ENCODE data around the gene PRSS27.
"Not testable (repeated sequence)": the region's sequence is repeated elsewhere in the genome, so short reads cannot be mapped to it uniquely, and the experiment has no call there.

PRSS27 gene

GRCh38 chr16:2671741-2672140 lies 48.3 kb downstream of the PRSS27 start:
- no peak for DNase-seq (ENCODE audit: low spot score)

GRCh38 chr16:2671193-2671592 lies 48.8 kb downstream of the PRSS27 start:
- DNase-seq (ENCODE audit: low spot score): not testable (repeated sequence)

DNA sequence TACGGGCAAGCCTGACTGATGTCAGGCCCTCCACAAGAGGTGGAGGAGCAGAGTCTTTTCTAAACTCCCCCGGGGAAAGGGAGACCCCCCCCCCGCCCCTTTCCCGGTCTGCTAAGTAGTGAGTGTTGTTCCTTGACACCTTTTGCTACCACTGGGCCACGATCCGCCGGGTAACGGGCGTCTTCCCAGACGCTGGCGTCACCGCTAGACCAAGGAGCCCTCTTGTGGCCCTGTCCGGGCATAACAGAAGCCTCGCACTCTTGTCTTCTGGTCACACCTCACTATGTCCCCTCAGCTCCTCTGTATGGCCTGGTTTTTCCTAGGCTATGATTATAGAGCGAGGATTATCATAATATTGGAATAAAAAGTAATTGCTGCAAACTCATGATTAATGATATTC lies 50.0 kb downstream of the PRSS27 start:
- DNase-seq (ENCODE audit: low spot score): not testable (repeated sequence)

- not testable (repeated sequence) for DNase-seq (ENCODE audit: low spot score)
Measured at GRCh38 chr16:2669587-2669986, 50.4 kb downstream of the PRSS27 start.

DNA sequence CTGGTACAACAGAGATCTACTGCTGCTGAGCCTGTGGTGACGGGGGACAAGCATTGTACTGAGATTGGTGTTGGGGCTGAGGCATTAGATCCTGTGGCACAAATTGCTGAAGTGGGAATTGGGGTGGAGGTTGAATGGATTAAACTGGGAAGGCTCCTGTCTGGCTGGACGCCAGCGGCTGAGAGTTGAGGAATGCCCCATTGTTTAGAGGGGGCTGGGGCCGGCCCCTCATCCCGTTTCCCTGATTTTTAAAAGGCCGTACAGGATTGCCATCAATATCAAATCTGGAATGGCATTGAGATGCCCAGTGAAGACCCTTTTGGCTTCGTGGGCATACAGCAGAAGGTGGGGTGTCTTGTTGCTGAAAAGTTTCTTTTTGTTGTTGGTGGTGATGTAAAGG lies 53.4 kb downstream of the PRSS27 start:
- not testable (repeated sequence) for DNase-seq (ENCODE audit: low spot score)

DNA sequence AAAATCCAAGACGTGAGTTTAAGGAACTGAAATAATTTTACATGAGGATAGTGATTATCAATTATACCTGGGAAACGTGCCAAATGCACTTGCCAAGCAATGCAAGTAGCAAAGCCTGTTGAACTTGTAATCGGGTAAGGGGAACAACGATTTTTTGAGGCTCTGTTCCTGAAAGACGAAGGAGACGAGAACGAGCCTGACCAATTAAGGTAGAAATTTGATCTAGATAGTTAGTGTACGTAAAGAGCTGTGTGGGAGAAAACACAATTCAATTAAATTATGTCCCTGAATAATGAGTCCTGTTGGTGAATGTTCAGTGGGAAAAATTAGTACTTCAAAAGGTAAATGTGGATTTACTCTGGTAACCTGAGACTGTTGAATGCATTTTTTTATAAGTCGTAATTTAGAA lies 55.4 kb downstream of the PRSS27 start:
- DNase-seq (ENCODE audit: low spot score): no peak

DNA sequence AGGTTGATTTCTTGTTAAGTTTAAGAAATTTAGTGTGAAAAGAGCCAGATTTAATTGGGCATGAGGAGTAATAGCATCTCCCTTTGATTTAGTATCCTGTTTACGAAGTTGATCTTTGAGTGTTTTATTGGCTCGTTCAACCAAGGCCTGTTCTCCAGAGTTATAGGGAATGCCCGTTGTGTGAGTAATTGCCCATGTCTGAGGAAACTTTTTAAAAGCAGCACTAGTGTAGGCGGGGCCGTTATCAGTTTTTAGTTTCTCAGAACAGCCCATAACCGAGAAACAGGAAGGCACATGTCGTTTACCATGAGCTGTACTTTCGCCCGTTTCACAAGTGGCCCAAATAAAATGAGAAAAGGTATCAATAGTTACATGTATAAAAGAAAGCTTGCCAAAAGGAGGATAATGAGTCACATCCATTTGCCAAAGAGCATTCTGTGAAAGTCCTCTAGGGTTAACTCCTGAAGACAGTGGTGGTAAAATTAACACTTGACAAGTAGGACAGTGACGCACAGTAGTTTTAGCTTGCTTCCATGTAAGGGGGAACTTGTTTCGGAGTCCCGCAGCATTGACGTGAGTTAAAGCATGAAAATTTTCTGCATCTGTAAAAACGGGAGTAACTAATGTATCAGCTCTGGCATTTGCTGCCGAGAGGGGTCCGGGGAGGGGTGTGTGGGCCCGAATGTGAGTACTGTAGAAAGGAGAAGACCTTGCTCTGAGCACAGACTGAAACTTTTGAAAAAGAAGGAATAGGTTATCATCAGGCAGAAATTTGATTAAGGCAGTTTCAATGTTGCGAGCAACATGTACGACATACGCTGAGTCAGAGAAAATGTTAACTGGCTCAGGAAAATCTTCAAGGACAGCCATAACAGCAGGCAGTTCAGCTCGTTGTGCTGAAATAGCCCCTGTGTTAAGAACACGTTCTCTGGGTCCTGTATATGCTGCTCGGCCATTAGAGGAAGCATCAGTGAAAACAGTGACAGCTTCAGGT lies 56.2 kb downstream of the PRSS27 start:
- DNase-seq (ENCODE audit: low spot score): peak; percentile 35

All from LoVo (cell line).